ENCODE measurements around the gene PRKCZ.

PRKCZ gene

GRCh38 chr1:2033165-2033564 is 17.0 kb upstream of the PRKCZ start:
- H3K27me3 ChIP-seq (ENCODE audit: insufficient read depth, poor library complexity, severe bottlenecking), result no peaks in the 10 kb centered on the region
- H3K27ac ChIP-seq (replicated peaks), result no peak overlapping the region
- H3K4me3 ChIP-seq (replicated peaks; ENCODE audit: insufficient read depth, low read length), result no peak overlapping the region
- TF ChIP-seq SPI1 (IDR thresholded peaks at IDR 0.05; ENCODE audit: borderline replicate concordance, low read depth), result no peak
- TF ChIP-seq REST (IDR thresholded peaks at IDR 0.05; ENCODE audit: insufficient replicate concordance, low read depth), result no peak
- no peak for TF ChIP-seq GABPA (IDR thresholded peaks at IDR 0.05; ENCODE audit: low read depth)
- TF ChIP-seq POLR2AphosphoS5 (IDR thresholded peaks at IDR 0.05; ENCODE audit: low read depth), result no peak
- TF ChIP-seq CTCF (IDR thresholded peaks at IDR 0.05; ENCODE audit: insufficient read depth, low read length), result no peak
- DNase-seq (ENCODE audit: low read depth in 1 of 2, low spot score in 1 of 2), result no peak

- no peak overlapping the region for H3K4me3 ChIP-seq (replicated peaks; ENCODE audit: insufficient read depth, low read length)
- H3K27ac ChIP-seq (replicated peaks), result no peak overlapping the region
- no peak for TF ChIP-seq GABPA (IDR thresholded peaks at IDR 0.05; ENCODE audit: low read depth)
- TF ChIP-seq REST (IDR thresholded peaks at IDR 0.05; ENCODE audit: insufficient replicate concordance, low read depth), result no peak
- no peak for TF ChIP-seq CTCF (IDR thresholded peaks at IDR 0.05; ENCODE audit: insufficient read depth, low read length)
- no peak for TF ChIP-seq SPI1 (IDR thresholded peaks at IDR 0.05; ENCODE audit: borderline replicate concordance, low read depth)
- no peak for TF ChIP-seq POLR2AphosphoS5 (IDR thresholded peaks at IDR 0.05; ENCODE audit: low read depth)
- H3K27me3 ChIP-seq (ENCODE audit: insufficient read depth, poor library complexity, severe bottlenecking), result peaks cover 2% of the 10 kb centered on the region
- DNase-seq (ENCODE audit: low read depth in 1 of 2, low spot score in 1 of 2), result no peak
Measured at GRCh38 chr1:2036287-2036686, 13.9 kb upstream of the PRKCZ start.

GRCh38 chr1:2037314-2037979 is 12.8 kb upstream of the PRKCZ start:
- H3K27ac ChIP-seq (replicated peaks), result no peak overlapping the region
- TF ChIP-seq CTCF (IDR thresholded peaks at IDR 0.05; ENCODE audit: insufficient read depth, low read length) (no peak), GABPA (IDR thresholded peaks at IDR 0.05; ENCODE audit: low read depth) (no peak), POLR2AphosphoS5 (IDR thresholded peaks at IDR 0.05; ENCODE audit: low read depth) (no peak), SPI1 (IDR thresholded peaks at IDR 0.05; ENCODE audit: borderline replicate concordance, low read depth) (no peak), REST (IDR thresholded peaks at IDR 0.05; ENCODE audit: insufficient replicate concordance, low read depth) (no peak)
- no peak for DNase-seq (ENCODE audit: low read depth in 1 of 2, low spot score in 1 of 2)
- peaks cover 2% of the 10 kb centered on the region for H3K27me3 ChIP-seq (ENCODE audit: insufficient read depth, poor library complexity, severe bottlenecking)
- H3K4me3 ChIP-seq (replicated peaks; ENCODE audit: insufficient read depth, low read length), result no peak overlapping the region

All from HL-60 (cell line).